Gastrocnemius medialis (tissue), 4 donors: ENCODE results near the gene NOD1. TPM values are rescaled to one million over a fixed set of nuclear protein-coding genes. Genes with fewer than 3 reads are reported as not detected.
A peak's percentile ranks its signal among the peaks of the same experiment; 100 is the strongest.

ENCODE experiments used
- ATAC-seq, 2 donors: fragments of 150-250 bp; one replicate each; pipeline ENCODE4 v1.9.1; 2016
- DNase-seq, 2 donors: peaks; one replicate each; pipeline ENCODE4 v3.0.0-alpha.2; 2019
- H3K27ac ChIP-seq, 4 donors: fragments of 200-600 bp; sonication (generic); 1 replicate in 1 of 4; 2 replicates in 3 of 4; pipeline ENCODE4 v1.5.1; 2016 to 2018; ENCODE audit warnings: mild to moderate bottlenecking in 2 of 4, moderate library complexity in 1 of 4
- H3K27me3 ChIP-seq, 3 donors: fragments of 200-600 bp; sonication (generic) in 2 of 3; 1 replicate in 1 of 3; 2 replicates in 2 of 3; pipeline versions ENCODE4 v1.5.1 to v1.6.0; 2016 to 2019; ENCODE audit warnings: mild to moderate bottlenecking in 1 of 3, moderate library complexity in 1 of 3
- H3K36me3 ChIP-seq, 2 donors: fragments of 200-600 bp; sonication (generic) in 1 of 2; one replicate each; pipeline ENCODE4 v1.5.1; 2017 to 2018
- H3K4me1 ChIP-seq, 2 donors: fragments of 200-600 bp; sonication (generic) in 1 of 2; one replicate each; pipeline ENCODE4 v1.5.1; 2016 to 2017; ENCODE audit warnings: mild to moderate bottlenecking in 2 of 2
- H3K4me3 ChIP-seq, 4 donors: fragments of 200-600 bp; sonication (generic) in 3 of 4; 1 replicate in 1 of 4; 2 replicates in 3 of 4; pipeline ENCODE4 v1.5.1; 2016 to 2019; ENCODE audit warnings: mild to moderate bottlenecking in 2 of 4
- H3K9me3 ChIP-seq, 3 donors: fragments of 200-600 bp; sonication (generic) in 2 of 3; 1 replicate in 1 of 3; 2 replicates in 2 of 3; pipeline ENCODE4 v1.5.1; 2016 to 2019
- CTCF ChIP-seq, 5 experiments: fragments of 450-650 bp in 3 of 5; fragments of 200-600 bp in 2 of 5; sonication (generic) in 2 of 5; IDR thresholded peaks in 4 of 5; conservative IDR thresholded peaks in 1 of 5; 1 replicate in 4 of 5; 2 replicates in 1 of 5; pipeline ENCODE4 v1.5.1; 2016 to 2019; ENCODE audit warnings: antibody characterized with exemption in 5 of 5, mild to moderate bottlenecking in 3 of 5, moderate library complexity in 3 of 5
- POLR2A ChIP-seq, 2 donors: fragments of 450-650 bp; IDR thresholded peaks; one replicate each; pipeline ENCODE4 v1.6.1; 2017; ENCODE audit warnings: antibody characterized with exemption in 2 of 2, mild to moderate bottlenecking in 2 of 2, moderate library complexity in 2 of 2
- in situ Hi-C, 4 donors: fragments of 200-750 bp; cut with MboI; loops; one replicate each; pipeline versions ENCODE4 v1.15.0 to v1.8.0; 2017; ENCODE audit warnings: low sequenced_read_pairs in 4 of 4
- intact Hi-C: fragments of 100-400 bp; cut with DNase I; formaldehyde crosslinking; loops from one replicate; pipeline ENCODE4 v1.15.1; 2023; ENCODE audit warnings: low total_unique reads
- total RNA-seq, 4 donors: library from RNA; depleted of rRNA; stranded (reverse); fragments of >200 nt; gene quantifications; one replicate each; pipeline versions ENCODE4 v1.1.0 to v1.2.3, GENCODE V29; 2016

Gene NOD1
- total RNA-seq, 4 donors from 2014 or later, result 2.3 to 4.6 (median 3.6) TPM

- in situ Hi-C loops, result no loop called here
- peaks cover 58 to 81% of the 10 kb centered on the region in 2 donors for H3K4me1 ChIP-seq
- TF ChIP-seq CTCF (IDR thresholded peaks at IDR 0.05 in 4 of 5, conservative IDR thresholded peaks at IDR 0.05 in 1 of 5) (no peak), POLR2A (IDR thresholded peaks at IDR 0.05) (no peak)
- DNase-seq, result no peak
- no peak overlapping the region for H3K4me3 ChIP-seq
- no peaks in the 10 kb centered on the region for H3K9me3 ChIP-seq
- H3K27ac ChIP-seq, result peak overlapping the region in 3 of 4 donors; percentile 45 to 76 (median 65)
- intact Hi-C loops, result no loop called here
- H3K36me3 ChIP-seq, result no peaks in the 10 kb centered on the region
- H3K27me3 ChIP-seq, result no peaks in the 10 kb centered on the region
- no peak for ATAC-seq
Measured at GRCh38 chr7:30472784-30473775, 5.5 kb downstream of the NOD1 start.

GRCh38 chr7:30472081-30472783 is 6.4 kb downstream of the NOD1 start:
- TF ChIP-seq CTCF (IDR thresholded peaks at IDR 0.05 in 4 of 5, conservative IDR thresholded peaks at IDR 0.05 in 1 of 5) (no peak), POLR2A (IDR thresholded peaks at IDR 0.05) (no peak)
- Histone ChIP-seq H3K27me3 (no peaks in the 10 kb centered on the region), H3K36me3 (no peaks in the 10 kb centered on the region), H3K4me1 (peaks cover 51 to 73% of the 10 kb centered on the region in 2 donors), H3K9me3 (no peaks in the 10 kb centered on the region), H3K27ac (peak overlapping the region; percentile 24 to 76 (median 70)), H3K4me3 (no peak overlapping the region)
- intact Hi-C loops (no loop called here), in situ Hi-C loops (no loop called here)
- DNase-seq, result no peak
- ATAC-seq, result no peak

GRCh38 chr7:30471205-30471604 is 7.4 kb downstream of the NOD1 start:
- no peaks in the 10 kb centered on the region for H3K9me3 ChIP-seq
- ATAC-seq, result no peak
- no peak for TF ChIP-seq POLR2A (IDR thresholded peaks at IDR 0.05)
- TF ChIP-seq CTCF (IDR thresholded peaks at IDR 0.05 in 4 of 5, conservative IDR thresholded peaks at IDR 0.05 in 1 of 5), result no peak
- no peak overlapping the region for H3K4me3 ChIP-seq
- DNase-seq, result no peak
- no peaks in the 10 kb centered on the region for H3K36me3 ChIP-seq
- intact Hi-C loops, result no loop called here
- in situ Hi-C loops, result no loop called here
- peaks cover 44 to 73% of the 10 kb centered on the region in 2 donors for H3K4me1 ChIP-seq
- peak overlapping the region; percentile 65 to 76 (median 70) for H3K27ac ChIP-seq
- H3K27me3 ChIP-seq, result no peaks in the 10 kb centered on the region

- no peaks in the 10 kb centered on the region for H3K27me3 ChIP-seq
- H3K9me3 ChIP-seq, result no peaks in the 10 kb centered on the region
- DNase-seq, result no peak
- peak; percentile 34 to 40 for ATAC-seq
- H3K4me1 ChIP-seq, result peaks cover 49 to 73% of the 10 kb centered on the region in 2 donors
- H3K27ac ChIP-seq, result peak overlapping the region; percentile 65 to 76 (median 70)
- TF ChIP-seq CTCF (IDR thresholded peaks at IDR 0.05 in 4 of 5, conservative IDR thresholded peaks at IDR 0.05 in 1 of 5), result no peak
- no peak for TF ChIP-seq POLR2A (IDR thresholded peaks at IDR 0.05)
- intact Hi-C loops, result no loop called here
- no peak overlapping the region for H3K4me3 ChIP-seq
- in situ Hi-C loops, result no loop called here
- H3K36me3 ChIP-seq, result no peaks in the 10 kb centered on the region
Measured at GRCh38 chr7:30470771-30471170, 7.8 kb downstream of the NOD1 start.
